OCI-LY7 (cell line): ENCODE results near the gene RPS15. TPM values are rescaled to one million over a fixed set of nuclear protein-coding genes. Genes with fewer than 3 reads are reported as not detected.

Source experiments
- BruUV-seq: library from RNA; stranded (reverse); fragments of 400-500 nt; replicated peaks from 2 replicates; lab custom pipeline; 2021; lab: Mats Ljungman, UMichigan
- CTCF ChIA-PET: fragments of 300-600 bp; sonication (Branson Sonifier 250); formaldehyde crosslinking; loops from one replicate; lab custom pipeline; 2022; ENCODE audit warnings: antibody characterized with exemption; ENCODE audit not compliant: unreplicated experiment; lab: Charles Lee
- POLR2A ChIA-PET: fragments of 300-600 bp; sonication (Branson Sonifier 250); formaldehyde crosslinking; loops from one replicate; lab custom pipeline; 2022; ENCODE audit warnings: antibody characterized with exemption; lab: Charles Lee
- DNase-seq: peaks from one replicate; pipeline ENCODE4 v3.0.0-alpha.2; 2015; ENCODE audit warnings: low spot score
- H2AFZ ChIP-seq: fragments of 200-600 bp; sonication (generic), shearing (Covaris generic); 2 replicates; pipeline ENCODE4 v1.6.1; 2014; ENCODE audit warnings: mild to moderate bottlenecking, antibody characterized with exemption, low read length, moderate library complexity
- H3K27ac ChIP-seq: fragments of 200-600 bp; sonication (generic); 2 replicates; pipeline ENCODE4 v1.5.1; 2014; ENCODE audit warnings: mixed run types, low read depth, mild to moderate bottlenecking, moderate library complexity, low read length, inconsistent platforms; ENCODE audit not compliant: poor library complexity, severe bottlenecking
- H3K36me3 ChIP-seq: fragments of 200-600 bp; sonication (generic); 2 replicates; pipeline ENCODE4 v1.6.1; 2014; ENCODE audit warnings: mild to moderate bottlenecking, antibody characterized with exemption, low read length, moderate library complexity, mixed read lengths; ENCODE audit not compliant: insufficient read depth
- H3K4me1 ChIP-seq: fragments of 200-600 bp; sonication (generic); 2 replicates; pipeline ENCODE4 v1.5.1; 2014; ENCODE audit warnings: mild to moderate bottlenecking, low read length; ENCODE audit not compliant: insufficient read depth, poor library complexity, severe bottlenecking
- H3K4me2 ChIP-seq: fragments of 200-600 bp; sonication (generic); 2 replicates; pipeline ENCODE4 v1.6.1; 2014; ENCODE audit warnings: mild to moderate bottlenecking, low read length
- H3K4me3 ChIP-seq: fragments of 200-600 bp; sonication (generic); 2 replicates; pipeline ENCODE4 v1.5.1; 2014; ENCODE audit warnings: mild to moderate bottlenecking, low read depth, low read length; ENCODE audit not compliant: poor library complexity, severe bottlenecking
- H3K79me2 ChIP-seq: fragments of 200-600 bp; sonication (generic); 2 replicates; pipeline ENCODE4 v1.6.1; 2016; ENCODE audit warnings: low read depth, mild to moderate bottlenecking, low read length, moderate library complexity, mixed read lengths; ENCODE audit not compliant: insufficient read depth
- H3K9me2 ChIP-seq: fragments of 200-600 bp; sonication (generic); 2 replicates; pipeline ENCODE4 v1.6.1; 2016; ENCODE audit warnings: mild to moderate bottlenecking, low read length, mixed read lengths; ENCODE audit not compliant: insufficient read depth
- H3K9me3 ChIP-seq: fragments of 200-600 bp; sonication (generic); 2 replicates; pipeline ENCODE4 v1.6.1; 2014; ENCODE audit warnings: mild to moderate bottlenecking, mixed run types, low read length, mixed read lengths
- H4K20me1 ChIP-seq: fragments of 200-600 bp; sonication (generic); 2 replicates; pipeline ENCODE4 v1.6.1; 2014; ENCODE audit warnings: mild to moderate bottlenecking, antibody characterized with exemption, low read length, moderate library complexity, mixed read lengths; ENCODE audit not compliant: insufficient read depth
- EZH2phosphoT487 ChIP-seq: fragments of 200-600 bp; sonication (generic); IDR thresholded peaks from 2 replicates; pipeline ENCODE4 v1.6.1; 2018; ENCODE audit warnings: low read depth, borderline replicate concordance, mild to moderate bottlenecking, mixed run types, antibody characterized with exemption, low read length, moderate library complexity, mixed read lengths
- intact Hi-C: fragments of 100-400 bp; cut with micrococcal nuclease; formaldehyde crosslinking; loops from one replicate; pipeline ENCODE4 v1.10.0; 2022; ENCODE audit not compliant: unreplicated experiment
- total RNA-seq, 2 experiments: library from RNA; depleted of rRNA in 1 of 2; stranded (reverse); fragments of >200 nt in 1 of 2; shearing (Covaris generic) in 1 of 2; gene quantifications; 2 replicates each; pipeline ENCODE4 v1.2.3, GENCODE V29; 2014 to 2022
- TF ChIP-seq, protein P1 (sequence below): fragments of 200-600 bp; sonication (generic); conservative IDR thresholded peaks from 2 replicates; pipeline ENCODE4 v1.5.1; 2014; ENCODE audit warnings: mild to moderate bottlenecking, antibody characterized with exemption, low read length, moderate library complexity, mixed read lengths

RPS15 gene
- total RNA-seq, 2 experiments from 2014 or later = 1,860 to 2,068 TPM

DNA sequence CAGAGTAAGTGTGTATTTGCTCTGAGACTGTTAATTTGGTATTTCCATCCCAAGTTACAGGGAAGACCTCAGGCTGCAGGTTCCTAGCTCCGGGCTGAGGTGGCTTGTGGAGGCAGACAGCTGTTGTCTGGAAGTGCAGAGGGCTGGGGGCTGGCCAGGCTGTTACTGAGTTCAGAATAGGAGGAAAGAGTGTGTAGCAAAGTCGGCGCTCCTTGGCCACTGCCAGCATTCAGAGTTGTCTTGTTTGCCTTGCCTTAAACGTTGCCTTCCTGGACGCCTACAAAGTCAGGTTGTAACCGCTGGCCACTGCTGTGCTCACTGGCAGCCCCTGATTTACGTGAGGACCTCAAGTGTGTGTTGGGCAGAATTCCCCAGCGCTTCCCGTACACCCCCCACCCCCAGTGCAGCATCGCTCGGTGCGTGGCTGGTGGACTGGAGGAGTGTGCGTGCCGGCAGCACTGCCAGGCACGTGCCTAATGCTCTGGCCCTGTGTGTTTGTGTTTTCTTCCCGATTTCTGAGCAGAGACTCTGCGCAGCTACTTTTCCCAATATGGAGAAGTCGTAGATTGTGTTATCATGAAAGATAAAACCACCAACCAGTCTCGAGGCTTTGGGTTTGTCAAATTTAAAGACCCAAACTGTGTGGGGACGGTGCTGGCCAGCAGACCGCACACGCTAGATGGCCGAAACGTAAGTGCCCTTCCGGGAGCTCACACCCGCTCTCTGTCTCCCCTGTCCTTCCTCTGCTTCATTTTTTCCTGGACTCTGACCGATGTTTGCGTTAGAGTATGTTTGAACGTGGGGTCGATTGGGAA, 20.3 kb upstream of the RPS15 start:
- H4K20me1 ChIP-seq = peaks cover 7% of the 10 kb centered on the region; the same call in 1 of the 2 replicates
- H2AFZ ChIP-seq = no peak overlapping the region
- no TSS peak for BruUV-seq
- H3K4me2 ChIP-seq = no peak overlapping the region
- no peak for DNase-seq
- H3K27ac ChIP-seq = no peak overlapping the region
- ChIA-PET CTCF (no interaction called here), POLR2A (no interaction called here)
- H3K36me3 ChIP-seq = peaks cover 95% of the 10 kb centered on the region
- intact Hi-C loops = no loop called here
- no peaks in the 10 kb centered on the region for H3K4me1 ChIP-seq
- no peak for TF ChIP-seq EZH2phosphoT487
- TF ChIP-seq, protein P1, sequence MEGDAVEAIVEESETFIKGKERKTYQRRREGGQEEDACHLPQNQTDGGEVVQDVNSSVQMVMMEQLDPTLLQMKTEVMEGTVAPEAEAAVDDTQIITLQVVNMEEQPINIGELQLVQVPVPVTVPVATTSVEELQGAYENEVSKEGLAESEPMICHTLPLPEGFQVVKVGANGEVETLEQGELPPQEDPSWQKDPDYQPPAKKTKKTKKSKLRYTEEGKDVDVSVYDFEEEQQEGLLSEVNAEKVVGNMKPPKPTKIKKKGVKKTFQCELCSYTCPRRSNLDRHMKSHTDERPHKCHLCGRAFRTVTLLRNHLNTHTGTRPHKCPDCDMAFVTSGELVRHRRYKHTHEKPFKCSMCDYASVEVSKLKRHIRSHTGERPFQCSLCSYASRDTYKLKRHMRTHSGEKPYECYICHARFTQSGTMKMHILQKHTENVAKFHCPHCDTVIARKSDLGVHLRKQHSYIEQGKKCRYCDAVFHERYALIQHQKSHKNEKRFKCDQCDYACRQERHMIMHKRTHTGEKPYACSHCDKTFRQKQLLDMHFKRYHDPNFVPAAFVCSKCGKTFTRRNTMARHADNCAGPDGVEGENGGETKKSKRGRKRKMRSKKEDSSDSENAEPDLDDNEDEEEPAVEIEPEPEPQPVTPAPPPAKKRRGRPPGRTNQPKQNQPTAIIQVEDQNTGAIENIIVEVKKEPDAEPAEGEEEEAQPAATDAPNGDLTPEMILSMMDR = no peak
- no peak overlapping the region for H3K4me3 ChIP-seq
- H3K9me3 ChIP-seq = no peaks in the 10 kb centered on the region
- no peaks in the 10 kb centered on the region for H3K9me2 ChIP-seq
- peaks cover 55% of the 10 kb centered on the region for H3K79me2 ChIP-seq

- H3K9me3 ChIP-seq = no peaks in the 10 kb centered on the region
- BruUV-seq = no TSS peak
- ChIA-PET CTCF (no interaction called here), POLR2A (no interaction called here)
- H3K79me2 ChIP-seq = peaks cover 49% of the 10 kb centered on the region
- intact Hi-C loops = no loop called here
- H3K4me3 ChIP-seq = no peak overlapping the region
- H3K4me1 ChIP-seq = no peaks in the 10 kb centered on the region
- H2AFZ ChIP-seq = no peak overlapping the region
- TF ChIP-seq, protein P1 = no peak
- TF ChIP-seq EZH2phosphoT487 = no peak
- H3K9me2 ChIP-seq = no peaks in the 10 kb centered on the region
- H4K20me1 ChIP-seq = peaks cover 7% of the 10 kb centered on the region; the same call in 1 of the 2 replicates
- DNase-seq = no peak
- no peak overlapping the region for H3K4me2 ChIP-seq
- no peak overlapping the region for H3K27ac ChIP-seq
- peaks cover 95% of the 10 kb centered on the region for H3K36me3 ChIP-seq
Observed at GRCh38 chr19:1418496-1418775, 19.8 kb upstream of the RPS15 start.
